Endothelial cell of umbilical vein (primary cell): Measurements from ENCODE around the gene SHBG. TPM values are rescaled to one million over a fixed set of nuclear protein-coding genes. Genes with fewer than 3 reads are reported as not detected.

Source experiments
- BruUV-seq: library from RNA; stranded (reverse); fragments of 400-500 nt; replicated peaks from 2 replicates; lab custom pipeline; 2021; lab: Mats Ljungman, UMichigan
- CTCF ChIA-PET: fragments of 300-600, 350-600 bp; sonication (Branson Sonifier 250); formaldehyde crosslinking; loops from one replicate; lab custom pipeline; 2021; ENCODE audit warnings: antibody characterized with exemption, inconsistent platforms; lab: Charles Lee
- POLR2A ChIA-PET: fragments of 300-600, 350-600 bp; sonication (Branson Sonifier 250); formaldehyde crosslinking; loops from one replicate; lab custom pipeline; 2021; ENCODE audit warnings: antibody characterized with exemption, inconsistent platforms; lab: Charles Lee
- DNase-seq: peaks from one replicate; pipeline ENCODE4 v3.0.0-alpha.2; 2011; ENCODE audit warnings: low read depth, low spot score
- FAIRE-seq: peaks from 2 replicates; lab custom pipeline; 2011; peaks lifted over from hg19 to GRCh38; lab: Jason Lieb, UNC
- H2AFZ ChIP-seq: 2 replicates; pipeline ENCODE4 v1.6.0; 2012; ENCODE audit warnings: low read depth, low read length, control low read depth, inconsistent platforms
- H3K27ac ChIP-seq: 2 replicates; pipeline ENCODE4 v1.5.1; 2011; ENCODE audit warnings: low read depth, mild to moderate bottlenecking, control low read depth, low read length, moderate library complexity; ENCODE audit not compliant: insufficient read depth
- H3K27me3 ChIP-seq, 2 experiments: 2 replicates each; pipeline versions ENCODE4 v1.6.0 to v1.6.1; 2011; ENCODE audit warnings: low read length in 2 of 2, mixed read lengths in 1 of 2; ENCODE audit not compliant: control insufficient read depth in 2 of 2, insufficient read depth in 2 of 2
- H3K36me3 ChIP-seq, 2 experiments: 2 replicates in 1 of 2; 3 replicates in 1 of 2; pipeline ENCODE4 v1.5.1; 2011; ENCODE audit warnings: low read length in 2 of 2, mild to moderate bottlenecking in 1 of 2, moderate library complexity in 1 of 2; ENCODE audit not compliant: control insufficient read depth in 2 of 2, insufficient read depth in 2 of 2; ENCODE audit errors: extremely low read depth in 1 of 2
- H3K4me1 ChIP-seq: 3 replicates; pipeline ENCODE4 v1.5.1; 2011; ENCODE audit warnings: mild to moderate bottlenecking, low read length; ENCODE audit not compliant: control insufficient read depth, insufficient read depth; ENCODE audit errors: extremely low read depth
- H3K4me2 ChIP-seq: 2 replicates; pipeline ENCODE4 v1.6.1; 2011; ENCODE audit warnings: low read length, control low read depth, mixed read lengths; ENCODE audit not compliant: insufficient read depth
- H3K4me3 ChIP-seq, 3 experiments: fragments of 200-600 bp in 1 of 3; sonication (generic), shearing (Covaris generic) in 1 of 3; replicated peaks in 1 of 3; 2 replicates each; pipeline ENCODE4 v1.5.1; 2011 to 2016; ENCODE audit warnings: control low read depth in 3 of 3, low read length in 3 of 3, mild to moderate bottlenecking in 2 of 3, inconsistent platforms in 1 of 3, low read depth in 1 of 3, moderate library complexity in 1 of 3; ENCODE audit not compliant: insufficient read depth in 1 of 3
- H3K79me2 ChIP-seq: 2 replicates; pipeline ENCODE4 v1.6.0; 2012; ENCODE audit warnings: low read length, inconsistent platforms; ENCODE audit not compliant: control insufficient read depth, insufficient read depth
- H3K9ac ChIP-seq: replicated peaks from 2 replicates; pipeline ENCODE3; 2011; ENCODE audit warnings: low read length, control low read depth; ENCODE audit not compliant: insufficient read depth; ENCODE audit errors: extremely low read depth
- H3K9me1 ChIP-seq: replicated peaks from 3 replicates; pipeline ENCODE4 v1.6.0; 2011; ENCODE audit warnings: mild to moderate bottlenecking, low read length; ENCODE audit not compliant: control insufficient read depth, insufficient read depth; ENCODE audit errors: extremely low read depth
- H3K9me3 ChIP-seq: replicated peaks from 2 replicates; pipeline ENCODE4 v1.5.1; 2012; ENCODE audit warnings: low read length, inconsistent platforms; ENCODE audit not compliant: control insufficient read depth, insufficient read depth
- H4K20me1 ChIP-seq: replicated peaks from 2 replicates; pipeline ENCODE3; 2011; ENCODE audit warnings: mild to moderate bottlenecking, low read length; ENCODE audit not compliant: control insufficient read depth, insufficient read depth; ENCODE audit errors: extremely low read depth
- EZH2 ChIP-seq: IDR thresholded peaks from 2 replicates; pipeline ENCODE4 v1.6.1; 2012; ENCODE audit warnings: borderline replicate concordance, low read depth, mild to moderate bottlenecking, moderate library complexity, low read length, inconsistent platforms; ENCODE audit not compliant: severe bottlenecking
- FOS ChIP-seq: IDR thresholded peaks from 2 replicates; pipeline ENCODE4 v1.6.1; 2011; ENCODE audit warnings: mild to moderate bottlenecking, low read length, moderate library complexity, borderline replicate concordance; ENCODE audit not compliant: insufficient read depth
- GATA2 ChIP-seq: IDR thresholded peaks from 2 replicates; pipeline ENCODE4 v1.7.0; 2011; ENCODE audit warnings: low read depth, mild to moderate bottlenecking, moderate library complexity, mixed read lengths, low read length; ENCODE audit not compliant: insufficient read length, insufficient read depth
- JUN ChIP-seq: IDR thresholded peaks from 2 replicates; pipeline ENCODE4 v1.6.1; 2011; ENCODE audit warnings: borderline replicate concordance, low read depth; ENCODE audit not compliant: insufficient read length, insufficient read depth
- MAX ChIP-seq: IDR thresholded peaks from 2 replicates; pipeline ENCODE4 v1.6.1; 2011; ENCODE audit not compliant: insufficient read depth, insufficient read length
- MYC ChIP-seq: IDR thresholded peaks from one replicate; pipeline ENCODE4 v1.6.1; 2011; ENCODE audit warnings: mild to moderate bottlenecking, low read depth, low read length
- POLR2A ChIP-seq: IDR thresholded peaks from 2 replicates; pipeline ENCODE4 v1.6.1; 2012; ENCODE audit warnings: low read depth, mild to moderate bottlenecking, control low read depth, low read length
- POLR2AphosphoS5 ChIP-seq: IDR thresholded peaks from 2 replicates; pipeline ENCODE4 v1.6.1; 2012; ENCODE audit warnings: low read depth, mild to moderate bottlenecking, control low read depth, low read length, moderate library complexity; ENCODE audit not compliant: insufficient read depth
- dilution Hi-C: fragments of 300-500 bp; cut with MboI; formaldehyde crosslinking; loops from one replicate; pipeline ENCODE4 v1.15.0; 2019; ENCODE audit warnings: low sequenced_read_pairs; ENCODE audit not compliant: extremely low pct_ligation_motif_present
- intact Hi-C: fragments of 100-400 bp; cut with micrococcal nuclease; formaldehyde crosslinking; loops from one replicate; pipeline ENCODE4 v1.10.0; 2022
- polyA plus RNA-seq, 4 experiments: library from polyadenylated mRNA; depleted of rRNA in 3 of 4; stranded (reverse) in 3 of 4; unstranded in 1 of 4; fragments of >200 nt; gene quantifications; 2 replicates each; pipeline versions ENCODE4 v1.2.1 to v1.2.3, GENCODE V29; 2011 to 2012; ENCODE audit warnings: missing spikeins in 1 of 4
- total RNA-seq: library from RNA; stranded (reverse); gene quantifications from 2 replicates; pipeline ENCODE4 v1.2.3, GENCODE V29; 2021
- TF ChIP-seq, protein P1 (sequence below), 2 donors: IDR thresholded peaks; 1 replicate in 1 of 2; 2 replicates in 1 of 2; pipeline ENCODE4 v1.5.1; 2011; ENCODE audit warnings: low read length in 2 of 2, mild to moderate bottlenecking in 2 of 2, moderate library complexity in 2 of 2, control low read depth in 1 of 2, inconsistent platforms in 1 of 2, low read depth in 1 of 2; ENCODE audit not compliant: insufficient read depth in 1 of 2; ENCODE audit errors: extremely low read depth in 1 of 2

SHBG gene
- total and polyA plus RNA-seq, 2 donors (not counting 3 experiments of a cell fraction or from before 2014, with no cell fraction given) = 0.51 TPM; not detected in 1

DNA sequence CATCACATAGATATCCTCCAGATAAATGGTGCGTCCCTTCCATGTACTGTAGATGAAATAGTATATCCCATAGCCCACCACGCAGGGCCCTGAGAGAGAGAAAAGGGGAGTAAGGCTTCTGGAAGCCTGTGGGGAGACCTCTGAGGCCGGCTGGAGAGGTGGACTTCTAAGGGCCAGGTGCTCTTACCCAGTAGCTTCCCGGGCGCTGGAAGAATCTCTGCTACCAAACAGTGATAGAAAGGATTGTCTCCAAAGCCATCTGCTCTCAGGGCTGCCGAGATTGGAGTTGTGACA lies 3.0 kb upstream of the SHBG start:
- dilution Hi-C loops = no loop called here
- Histone ChIP-seq H3K79me2 (no peaks in the 10 kb centered on the region), H3K9ac (peak overlapping the region; percentile 73), H3K4me1 (no peaks in the 10 kb centered on the region), H3K27ac (peak overlapping the region; percentile 66), H2AFZ (peak overlapping the region; percentile 21), H3K4me2 (peak overlapping the region; percentile 61), H3K27me3 (no peaks in the 10 kb centered on the region), H3K4me3 (peak overlapping the region; percentile 67 to 87 (median 81)), H3K9me3 (no peaks in the 10 kb centered on the region), H3K36me3 (peaks cover 0 to 2% of the 10 kb centered on the region in 2 experiments), H4K20me1 (no peaks in the 10 kb centered on the region), H3K9me1 (no peaks in the 10 kb centered on the region)
- DNase-seq (no peak), FAIRE-seq (no peak)
- ChIA-PET POLR2A (interaction anchor here (1.8 kb wide), 1 partner anchor 12 kb away, joined by 8 read pairs; the partner anchor contains the start of gene FXR2), CTCF (interaction anchor here (0.7 to 1.8 kb wide), 4 partner anchors 12 to 61 kb away, joined by 3 to 6 read pairs (median 3); partner anchors contain the start of gene TP53)
- no TSS peak for BruUV-seq
- intact Hi-C loops = loop anchor here (1.0 kb wide), 1 partner anchor 12 kb away; no protein-coding TSS in a partner anchor
- TF ChIP-seq EZH2 (no peak), FOS (no peak), MAX (no peak), POLR2AphosphoS5 (no peak), JUN (no peak), GATA2 (no peak), POLR2A (no peak), MYC (no peak)
- TF ChIP-seq, protein P1, sequence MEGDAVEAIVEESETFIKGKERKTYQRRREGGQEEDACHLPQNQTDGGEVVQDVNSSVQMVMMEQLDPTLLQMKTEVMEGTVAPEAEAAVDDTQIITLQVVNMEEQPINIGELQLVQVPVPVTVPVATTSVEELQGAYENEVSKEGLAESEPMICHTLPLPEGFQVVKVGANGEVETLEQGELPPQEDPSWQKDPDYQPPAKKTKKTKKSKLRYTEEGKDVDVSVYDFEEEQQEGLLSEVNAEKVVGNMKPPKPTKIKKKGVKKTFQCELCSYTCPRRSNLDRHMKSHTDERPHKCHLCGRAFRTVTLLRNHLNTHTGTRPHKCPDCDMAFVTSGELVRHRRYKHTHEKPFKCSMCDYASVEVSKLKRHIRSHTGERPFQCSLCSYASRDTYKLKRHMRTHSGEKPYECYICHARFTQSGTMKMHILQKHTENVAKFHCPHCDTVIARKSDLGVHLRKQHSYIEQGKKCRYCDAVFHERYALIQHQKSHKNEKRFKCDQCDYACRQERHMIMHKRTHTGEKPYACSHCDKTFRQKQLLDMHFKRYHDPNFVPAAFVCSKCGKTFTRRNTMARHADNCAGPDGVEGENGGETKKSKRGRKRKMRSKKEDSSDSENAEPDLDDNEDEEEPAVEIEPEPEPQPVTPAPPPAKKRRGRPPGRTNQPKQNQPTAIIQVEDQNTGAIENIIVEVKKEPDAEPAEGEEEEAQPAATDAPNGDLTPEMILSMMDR (IDR thresholded peaks at IDR 0.05; ENCODE audit: extremely low read depth in 1 of 2, insufficient read depth in 1 of 2, low read depth in 1 of 2, low read length in 2 of 2) = no peak
